Measurements from ENCODE around the gene NR1H3. TPM values are rescaled to one million over a fixed set of nuclear protein-coding genes. Genes with fewer than 3 reads are reported as not detected.

Gene NR1H3
- total and polyA plus RNA-seq, 4 donors, result 52.8 to 57.3 (median 55.6) TPM

GRCh38 chr11:47216121-47216798 is 41.5 kb upstream of the NR1H3 start:
- Histone ChIP-seq H3K27me3 (ENCODE audit: control insufficient read depth in 4 of 4, insufficient read depth in 4 of 4, low read length in 3 of 4) (no peaks in the 10 kb centered on the region), H3K9me3 (ENCODE audit: control insufficient read depth in 4 of 4, low read length in 3 of 4) (no peaks in the 10 kb centered on the region), H3K36me3 (ENCODE audit: control insufficient read depth in 4 of 4, insufficient read depth in 3 of 4, low read depth in 1 of 4, low read length in 3 of 4) (peaks cover 0 to 4% (median 0%) of the 10 kb centered on the region in 4 donors), H3K27ac (ENCODE audit: low read depth in 1 of 2, low read length in 2 of 2) (peak overlapping the region; percentile 4 to 32), H3K4me1 (ENCODE audit: control insufficient read depth in 4 of 4, insufficient read depth in 4 of 4, low read length in 3 of 4) (peaks cover 13 to 26% (median 23%) of the 10 kb centered on the region in 4 donors), H3K4me3 (ENCODE audit: low read depth in 1 of 3, low read length in 3 of 3) (peak overlapping the region in 1 of 3 donors; percentile 63), H3K9ac (ENCODE audit: low read depth in 1 of 2, low read length in 2 of 2) (no peak overlapping the region)
- no peak for DNase-seq (ENCODE audit: low spot score)
- TF ChIP-seq JUND (IDR thresholded peaks at IDR 0.05), result peak in 1 of 2 donors; percentile 24
- TF ChIP-seq HNF4A (conservative IDR thresholded peaks at IDR 0.05), result no peak
- WGBS, result 34% methylated on average over 12 of the region's 12 CpGs

GRCh38 chr11:47220401-47220821 is 37.4 kb upstream of the NR1H3 start:
- 61% methylated on average over 1 of the region's 1 CpG for WGBS
- Histone ChIP-seq H3K27me3 (ENCODE audit: control insufficient read depth in 4 of 4, insufficient read depth in 4 of 4, low read length in 3 of 4) (no peaks in the 10 kb centered on the region), H3K4me3 (ENCODE audit: low read depth in 1 of 3, low read length in 3 of 3) (no peak overlapping the region), H3K4me1 (ENCODE audit: control insufficient read depth in 4 of 4, insufficient read depth in 4 of 4, low read length in 3 of 4) (peaks cover 10 to 14% (median 14%) of the 10 kb centered on the region in 4 donors), H3K9ac (ENCODE audit: low read depth in 1 of 2, low read length in 2 of 2) (no peak overlapping the region), H3K27ac (ENCODE audit: low read depth in 1 of 2, low read length in 2 of 2) (no peak overlapping the region), H3K9me3 (ENCODE audit: control insufficient read depth in 4 of 4, low read length in 3 of 4) (no peaks in the 10 kb centered on the region), H3K36me3 (ENCODE audit: control insufficient read depth in 4 of 4, insufficient read depth in 3 of 4, low read depth in 1 of 4, low read length in 3 of 4) (peaks cover 0 to 6% (median 0%) of the 10 kb centered on the region in 4 donors)
- no peak for DNase-seq (ENCODE audit: low spot score)
- TF ChIP-seq, protein P1, sequence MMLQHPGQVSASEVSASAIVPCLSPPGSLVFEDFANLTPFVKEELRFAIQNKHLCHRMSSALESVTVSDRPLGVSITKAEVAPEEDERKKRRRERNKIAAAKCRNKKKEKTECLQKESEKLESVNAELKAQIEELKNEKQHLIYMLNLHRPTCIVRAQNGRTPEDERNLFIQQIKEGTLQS (IDR thresholded peaks at IDR 0.05), result no peak
- TF ChIP-seq EGR1 (IDR thresholded peaks at IDR 0.05; ENCODE audit: low read depth in 2 of 2), result no peak
- TF ChIP-seq, protein P2, sequence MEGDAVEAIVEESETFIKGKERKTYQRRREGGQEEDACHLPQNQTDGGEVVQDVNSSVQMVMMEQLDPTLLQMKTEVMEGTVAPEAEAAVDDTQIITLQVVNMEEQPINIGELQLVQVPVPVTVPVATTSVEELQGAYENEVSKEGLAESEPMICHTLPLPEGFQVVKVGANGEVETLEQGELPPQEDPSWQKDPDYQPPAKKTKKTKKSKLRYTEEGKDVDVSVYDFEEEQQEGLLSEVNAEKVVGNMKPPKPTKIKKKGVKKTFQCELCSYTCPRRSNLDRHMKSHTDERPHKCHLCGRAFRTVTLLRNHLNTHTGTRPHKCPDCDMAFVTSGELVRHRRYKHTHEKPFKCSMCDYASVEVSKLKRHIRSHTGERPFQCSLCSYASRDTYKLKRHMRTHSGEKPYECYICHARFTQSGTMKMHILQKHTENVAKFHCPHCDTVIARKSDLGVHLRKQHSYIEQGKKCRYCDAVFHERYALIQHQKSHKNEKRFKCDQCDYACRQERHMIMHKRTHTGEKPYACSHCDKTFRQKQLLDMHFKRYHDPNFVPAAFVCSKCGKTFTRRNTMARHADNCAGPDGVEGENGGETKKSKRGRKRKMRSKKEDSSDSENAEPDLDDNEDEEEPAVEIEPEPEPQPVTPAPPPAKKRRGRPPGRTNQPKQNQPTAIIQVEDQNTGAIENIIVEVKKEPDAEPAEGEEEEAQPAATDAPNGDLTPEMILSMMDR (IDR thresholded peaks at IDR 0.05; ENCODE audit: low read depth, low read length, missing input control), result no peak
- TF ChIP-seq, protein P3, sequence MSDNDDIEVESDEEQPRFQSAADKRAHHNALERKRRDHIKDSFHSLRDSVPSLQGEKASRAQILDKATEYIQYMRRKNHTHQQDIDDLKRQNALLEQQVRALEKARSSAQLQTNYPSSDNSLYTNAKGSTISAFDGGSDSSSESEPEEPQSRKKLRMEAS (IDR thresholded peaks at IDR 0.05), result no peak
- TF ChIP-seq JUND (IDR thresholded peaks at IDR 0.05), result no peak
- no peak for TF ChIP-seq GABPA (IDR thresholded peaks at IDR 0.05 in 1 of 2, conservative IDR thresholded peaks at IDR 0.05 in 1 of 2)
- no peak for TF ChIP-seq RXRA (IDR thresholded peaks at IDR 0.05)
- TF ChIP-seq ZBTB33 (IDR thresholded peaks at IDR 0.05), result no peak
- TF ChIP-seq FOXA2 (IDR thresholded peaks at IDR 0.05), result no peak
- TF ChIP-seq SP1 (IDR thresholded peaks at IDR 0.05), result no peak
- no peak for TF ChIP-seq HNF4G (IDR thresholded peaks at IDR 0.05)

DNA sequence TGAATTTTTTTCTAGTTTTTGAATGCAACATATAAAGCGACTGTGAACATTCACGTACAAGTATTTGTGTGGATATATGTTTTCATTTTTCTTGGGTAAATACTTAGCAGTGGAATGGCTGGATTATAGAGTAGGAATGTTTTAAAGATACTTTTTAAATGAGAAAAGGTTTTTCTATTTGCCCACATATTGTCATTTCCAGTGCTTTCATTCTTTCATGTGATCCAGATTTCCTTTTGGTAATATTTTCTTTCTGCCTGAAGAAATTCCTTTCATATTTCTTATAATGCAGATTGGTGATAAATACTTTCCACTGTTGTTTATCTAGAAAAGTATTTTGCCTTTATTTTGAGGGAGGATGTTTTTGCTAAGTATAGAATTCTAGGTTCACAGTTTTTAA is 35.1 kb upstream of the NR1H3 start:
- peaks cover 0 to 2% (median 0%) of the 10 kb centered on the region in 4 donors for H3K4me1 ChIP-seq (ENCODE audit: control insufficient read depth in 4 of 4, insufficient read depth in 4 of 4, low read length in 3 of 4)
- no peak for DNase-seq (ENCODE audit: low spot score)

More for the DNA sequence above, 35.1 kb upstream of the NR1H3 start:
- no peak overlapping the region for H3K27ac ChIP-seq (ENCODE audit: low read depth in 1 of 2, low read length in 2 of 2)
- no peak overlapping the region for H3K9ac ChIP-seq (ENCODE audit: low read depth in 1 of 2, low read length in 2 of 2)
- H3K4me3 ChIP-seq (ENCODE audit: low read depth in 1 of 3, low read length in 3 of 3), result no peak overlapping the region
- H3K27me3 ChIP-seq (ENCODE audit: control insufficient read depth in 4 of 4, insufficient read depth in 4 of 4, low read length in 3 of 4), result no peaks in the 10 kb centered on the region
- no peaks in the 10 kb centered on the region for H3K9me3 ChIP-seq (ENCODE audit: control insufficient read depth in 4 of 4, low read length in 3 of 4)
- peaks cover 0 to 6% (median 0%) of the 10 kb centered on the region in 4 donors for H3K36me3 ChIP-seq (ENCODE audit: control insufficient read depth in 4 of 4, insufficient read depth in 3 of 4, low read depth in 1 of 4, low read length in 3 of 4)
- WGBS, result 96% methylated on average over 2 of the region's 2 CpGs
- TF ChIP-seq NR2F2 (IDR thresholded peaks at IDR 0.05), result no peak
- no peak for TF ChIP-seq TAF1 (conservative IDR thresholded peaks at IDR 0.05)
- TF ChIP-seq, protein P2 (IDR thresholded peaks at IDR 0.05; ENCODE audit: low read depth, low read length, missing input control), result no peak
- TF ChIP-seq ZBTB33 (IDR thresholded peaks at IDR 0.05), result no peak
- TF ChIP-seq, protein P1 (IDR thresholded peaks at IDR 0.05), result no peak

Measured in liver (tissue), 9 donors.